VCaP (cell line): ENCODE measurements around the gene BMP4.
A peak's percentile ranks its signal among the peaks of the same experiment; 100 is the strongest.

Experiments
- H3K27ac ChIP-seq: fragments of 450-650 bp; 2 replicates; pipeline ENCODE4 v1.5.1; 2017
- CTCF ChIP-seq: fragments of 450-650 bp; conservative IDR thresholded peaks from 2 replicates; pipeline ENCODE4 v1.5.1; 2017; ENCODE audit warnings: mild to moderate bottlenecking, moderate library complexity

The BMP4 gene

GRCh38 chr14:53953828-53954550, 2.6 kb downstream of the BMP4 start:
- peak overlapping the region; percentile 39; the same call in 1 of the 2 replicates for H3K27ac ChIP-seq
- no peak for TF ChIP-seq CTCF

GRCh38 chr14:53953002-53953827, 3.4 kb downstream of the BMP4 start:
- H3K27ac ChIP-seq, result peak overlapping the region; percentile 39; the same call in 1 of the 2 replicates
- no peak for TF ChIP-seq CTCF

- no peak for TF ChIP-seq CTCF
- H3K27ac ChIP-seq, result peak overlapping the region; percentile 39; the same call in 1 of the 2 replicates
These were observed 4.1 kb downstream of the BMP4 start for GRCh38 chr14:53952533-53952932.

- no peak for TF ChIP-seq CTCF
- H3K27ac ChIP-seq, result no peak overlapping the region
These were observed 4.9 kb downstream of the BMP4 start for GRCh38 chr14:53951627-53952303.

GRCh38 chr14:53951243-53951626, 5.4 kb downstream of the BMP4 start:
- no peak for TF ChIP-seq CTCF
- H3K27ac ChIP-seq, result no peak overlapping the region

GRCh38 chr14:53950031-53950793, 6.4 kb downstream of the BMP4 start:
- TF ChIP-seq CTCF, result no peak
- no peak overlapping the region for H3K27ac ChIP-seq

GRCh38 chr14:53949201-53949600, 7.4 kb downstream of the BMP4 start:
- TF ChIP-seq CTCF, result no peak
- H3K27ac ChIP-seq, result no peak overlapping the region
